GM12801 (cell line): ENCODE data around the gene CLASP2.

Source experiments
- TF ChIP-seq, protein P1 (sequence below): IDR thresholded peaks from one replicate; pipeline ENCODE4 v1.5.1; 2011; ENCODE audit warnings: control low read depth; ENCODE audit not compliant: insufficient read length; ENCODE audit errors: extremely low read depth

The CLASP2 gene

DNA sequence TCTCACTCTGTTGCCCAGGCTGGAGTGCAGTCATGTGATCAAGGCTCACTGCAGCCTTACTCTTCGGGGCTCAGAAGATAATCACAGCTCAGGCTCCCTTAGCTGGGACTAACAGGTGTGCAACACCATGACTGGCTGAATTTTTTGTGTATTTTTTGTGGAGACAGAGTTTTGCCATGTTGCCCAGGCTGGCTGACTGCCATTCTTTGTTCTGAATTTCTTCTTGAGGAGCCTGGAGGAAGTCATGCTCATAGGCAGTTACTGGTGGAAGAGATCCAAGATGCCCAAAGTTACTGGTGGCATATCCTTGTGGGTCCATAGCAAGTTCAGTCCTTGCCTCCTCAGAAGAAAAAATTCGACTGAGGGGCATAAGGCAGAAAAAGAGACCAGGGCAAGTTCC is 261.3 kb downstream of the CLASP2 start:
- TF ChIP-seq, protein P1, sequence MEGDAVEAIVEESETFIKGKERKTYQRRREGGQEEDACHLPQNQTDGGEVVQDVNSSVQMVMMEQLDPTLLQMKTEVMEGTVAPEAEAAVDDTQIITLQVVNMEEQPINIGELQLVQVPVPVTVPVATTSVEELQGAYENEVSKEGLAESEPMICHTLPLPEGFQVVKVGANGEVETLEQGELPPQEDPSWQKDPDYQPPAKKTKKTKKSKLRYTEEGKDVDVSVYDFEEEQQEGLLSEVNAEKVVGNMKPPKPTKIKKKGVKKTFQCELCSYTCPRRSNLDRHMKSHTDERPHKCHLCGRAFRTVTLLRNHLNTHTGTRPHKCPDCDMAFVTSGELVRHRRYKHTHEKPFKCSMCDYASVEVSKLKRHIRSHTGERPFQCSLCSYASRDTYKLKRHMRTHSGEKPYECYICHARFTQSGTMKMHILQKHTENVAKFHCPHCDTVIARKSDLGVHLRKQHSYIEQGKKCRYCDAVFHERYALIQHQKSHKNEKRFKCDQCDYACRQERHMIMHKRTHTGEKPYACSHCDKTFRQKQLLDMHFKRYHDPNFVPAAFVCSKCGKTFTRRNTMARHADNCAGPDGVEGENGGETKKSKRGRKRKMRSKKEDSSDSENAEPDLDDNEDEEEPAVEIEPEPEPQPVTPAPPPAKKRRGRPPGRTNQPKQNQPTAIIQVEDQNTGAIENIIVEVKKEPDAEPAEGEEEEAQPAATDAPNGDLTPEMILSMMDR, result no peak

DNA sequence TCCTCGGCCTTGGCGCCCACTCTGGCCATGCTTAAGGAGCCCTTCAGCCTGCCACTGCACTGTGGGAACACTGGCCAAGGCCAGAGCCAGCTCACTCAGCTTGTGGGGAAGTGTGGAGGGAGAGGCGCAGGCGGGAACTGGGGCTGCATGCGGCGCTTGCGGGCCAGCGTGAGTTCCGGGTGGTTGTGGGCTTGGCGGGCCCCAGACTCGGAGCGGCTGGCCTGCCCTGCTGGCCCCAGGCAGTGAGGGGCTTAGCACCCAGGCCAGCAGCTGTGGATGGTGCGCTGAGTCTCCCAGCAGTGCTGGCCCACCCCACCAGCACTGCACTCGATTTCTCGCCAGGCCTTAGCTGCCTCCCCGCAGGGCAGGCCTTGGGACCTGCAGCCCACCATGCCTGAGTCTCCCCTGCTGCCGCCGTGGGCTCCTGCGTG is 264.7 kb downstream of the CLASP2 start:
- TF ChIP-seq, protein P1, result no peak

DNA sequence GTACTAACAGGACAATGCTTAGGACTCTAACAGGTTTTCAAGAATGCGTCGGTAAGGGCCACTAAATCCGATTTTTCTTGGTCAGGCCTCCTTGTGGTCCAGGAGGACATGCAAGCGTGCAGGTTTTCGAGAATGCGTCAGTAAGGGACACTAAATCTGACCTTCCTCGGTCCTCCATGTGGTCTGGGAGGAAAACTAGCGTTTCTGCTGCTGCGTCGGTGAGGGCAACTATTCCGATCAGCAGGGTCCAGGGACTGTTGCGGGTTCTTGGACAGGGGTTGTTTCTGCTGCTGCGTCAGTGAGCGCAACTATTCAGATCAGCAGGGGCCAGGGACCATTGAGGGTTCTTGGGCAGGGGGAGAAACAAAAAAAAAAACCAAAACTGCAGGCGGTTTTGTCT is 270.1 kb downstream of the CLASP2 start:
- TF ChIP-seq, protein P1, result no peak
